A549 (cell line): Measurements from ENCODE around the gene FGF8. TPM values are rescaled to one million over a fixed set of nuclear protein-coding genes. Genes with fewer than 3 reads are reported as not detected.

Experiments
- ATAC-seq, 2 experiments: fragments of 200-7000 bp in 1 of 2; fragments of >200 bp in 1 of 2; cut with Nextera tagmentation in 1 of 2; cut with Tn5 transposase in 1 of 2; 3 replicates each; pipeline versions ENCODE4 v1.8.0 to v1.9.1; 2018 to 2020; ENCODE audit warnings: mild to moderate bottlenecking in 1 of 2, moderate library complexity in 1 of 2
- CTCF ChIA-PET: fragments of 300-600 bp; sonication (Branson Sonifier 250); formaldehyde crosslinking; extraction: SDS; loops from one replicate; lab custom pipeline; 2021; ENCODE audit warnings: antibody characterized with exemption, inconsistent platforms; lab: Yijun Ruan, JAX
- POLR2A ChIA-PET: fragments of 350-600 bp; formaldehyde crosslinking; extraction: SDS; loops from one replicate; lab custom pipeline; 2021; ENCODE audit warnings: antibody characterized with exemption, inconsistent platforms; lab: Yijun Ruan, JAX
- DNase-seq, 2 experiments: peaks; one replicate each; pipeline versions ENCODE4 v3.0.0 to v3.0.0-alpha.2; 2011 to 2016; ENCODE audit warnings: low read depth in 1 of 2, low spot score in 1 of 2
- FAIRE-seq: peaks from 2 replicates; lab custom pipeline; 2011; peaks lifted over from hg19 to GRCh38; lab: Jason Lieb, UNC
- H3K27ac ChIP-seq, 2 experiments: fragments of >200 bp; sonication (Bioruptor Twin); formaldehyde crosslinking; 3 replicates each; pipeline ENCODE4 v1.5.1; 2016 to 2017
- H3K4me1 ChIP-seq: fragments of >200 bp; sonication (Bioruptor Twin); formaldehyde crosslinking; 3 replicates; pipeline ENCODE4 v1.6.1; 2016
- H3K4me2 ChIP-seq: fragments of >200 bp; sonication (Bioruptor Twin); formaldehyde crosslinking; 3 replicates; pipeline ENCODE4 v1.6.1; 2016
- H3K4me3 ChIP-seq: fragments of >200 bp; sonication (Bioruptor Twin); formaldehyde crosslinking; 3 replicates; pipeline ENCODE4 v1.5.1; 2016
- H3K9me3 ChIP-seq: fragments of >200 bp; sonication (Bioruptor Twin); formaldehyde crosslinking; 3 replicates; pipeline ENCODE4 v1.6.1; 2016
- CBX2 ChIP-seq: fragments of 200-600 bp; sonication (generic); IDR thresholded peaks from 2 replicates; pipeline ENCODE4 v1.6.1; 2016; ENCODE audit warnings: low read depth, mild to moderate bottlenecking, borderline replicate concordance
- CHD2 ChIP-seq: fragments of 150-350 bp; IDR thresholded peaks from 2 replicates; pipeline ENCODE4 v1.6.1; 2014; ENCODE audit warnings: low read length; ENCODE audit not compliant: partially characterized antibody
- CTCF ChIP-seq: fragments of >200 bp; sonication (Bioruptor Twin); formaldehyde crosslinking; IDR thresholded peaks from 3 replicates; pipeline ENCODE4 v1.5.1; 2016
- EHF ChIP-seq: fragments of 250-450 bp; sonication (Bioruptor Pico); IDR thresholded peaks from 2 replicates; pipeline ENCODE4 v1.5.0; 2020; ENCODE audit warnings: mild to moderate bottlenecking
- FOXS1 ChIP-seq: fragments of 250-450 bp; sonication (Bioruptor Pico); IDR thresholded peaks from 2 replicates; pipeline ENCODE4 v1.5.0; 2020; ENCODE audit warnings: mild to moderate bottlenecking, moderate library complexity
- HDAC2 ChIP-seq: fragments of 200-600 bp; sonication (generic); IDR thresholded peaks from 2 replicates; pipeline ENCODE4 v1.6.1; 2016
- HEYL ChIP-seq: fragments of 250-450 bp; sonication (Bioruptor Pico); IDR thresholded peaks from 2 replicates; pipeline ENCODE4 v1.8.0; 2021; ENCODE audit warnings: mild to moderate bottlenecking, moderate library complexity
- HMGXB4 ChIP-seq: fragments of 250-450 bp; sonication (Bioruptor Pico); IDR thresholded peaks from 2 replicates; pipeline ENCODE4 v1.5.0; 2021; ENCODE audit warnings: mild to moderate bottlenecking, moderate library complexity, borderline replicate concordance
- HOXA7 ChIP-seq: fragments of 250-450 bp; sonication (Bioruptor Pico); IDR thresholded peaks from 2 replicates; pipeline ENCODE4 v1.5.0; 2020; ENCODE audit warnings: mild to moderate bottlenecking, moderate library complexity
- JUN ChIP-seq, 2 experiments: fragments of >200 bp; sonication (Bioruptor Twin); formaldehyde crosslinking; IDR thresholded peaks; 2 replicates in 1 of 2; 3 replicates in 1 of 2; pipeline ENCODE4 v1.6.1; 2016 to 2017
- MAFK ChIP-seq: fragments of 450-650 bp; IDR thresholded peaks from 2 replicates; pipeline ENCODE4 v1.6.1; 2014; ENCODE audit not compliant: partially characterized antibody
- MAX ChIP-seq: IDR thresholded peaks from 2 replicates; pipeline ENCODE4 v1.6.1; 2012
- MAZ ChIP-seq: fragments of 150-350 bp; IDR thresholded peaks from 2 replicates; pipeline ENCODE4 v1.6.1; 2014; ENCODE audit warnings: antibody characterized with exemption, low read depth, low read length, borderline replicate concordance
- NR3C1 ChIP-seq: fragments of >200 bp; sonication (Bioruptor Twin); formaldehyde crosslinking; IDR thresholded peaks from 3 replicates; pipeline ENCODE4 v1.6.1; 2017
- PBX3 ChIP-seq: IDR thresholded peaks from 2 replicates; pipeline ENCODE4 v1.6.1; 2012
- PHF8 ChIP-seq: fragments of 200-600 bp; sonication (generic); IDR thresholded peaks from 2 replicates; pipeline ENCODE4 v1.6.1; 2016; ENCODE audit warnings: low read depth, mild to moderate bottlenecking, antibody characterized with exemption, moderate library complexity, borderline replicate concordance
- POLR2AphosphoS2 ChIP-seq: conservative IDR thresholded peaks from 2 replicates; pipeline ENCODE4 v1.6.1; 2012; ENCODE audit warnings: low read length, improper control_type of control experiment, inconsistent platforms
- SMC3 ChIP-seq: fragments of >200 bp; sonication (Bioruptor Twin); formaldehyde crosslinking; IDR thresholded peaks from 3 replicates; pipeline ENCODE4 v1.6.1; 2018; ENCODE audit warnings: inconsistent platforms
- SREBF2 ChIP-seq: fragments of 450-650 bp; IDR thresholded peaks from 2 replicates; pipeline ENCODE4 v1.6.1; 2014; ENCODE audit warnings: mild to moderate bottlenecking, moderate library complexity
- ZC3H11A ChIP-seq: fragments of 450-650 bp; IDR thresholded peaks from 2 replicates; pipeline ENCODE4 v1.6.1; 2014; ENCODE audit warnings: antibody characterized with exemption, mild to moderate bottlenecking
- WGBS: methylation state at CpG from one replicate; pipeline ENCODE4 v1.1.6; 2017; ENCODE audit errors: missing lambda C conversion rate; 5-methylcytosine and 5-hydroxymethylcytosine counted together
- polyA plus RNA-seq, 4 experiments: library from polyadenylated mRNA; depleted of rRNA in 3 of 4; stranded (reverse); fragments of >200 nt; fragmentation: RNase III in 1 of 4; extraction: RNeasy Plus Mini Kit Qiagen cat#74134 plus additional on column Dnase treatment in 1 of 4; gene quantifications; 2 replicates in 3 of 4; 3 replicates in 1 of 4; pipeline ENCODE4 v1.2.3, GENCODE V29; 2011 to 2017

FGF8 gene
- polyA plus RNA-seq, 2 of the 4 experiments (the other 2 are of a cell fraction): 0.12 TPM; not detected in 1

- Histone ChIP-seq H3K4me2 (no peak overlapping the region), H3K27ac (no peak overlapping the region), H3K4me3 (no peak overlapping the region), H3K9me3 (no peaks in the 10 kb centered on the region), H3K4me1 (no peaks in the 10 kb centered on the region)
- TF ChIP-seq HOXA7 (CRISPR knock-in tag) (no peak), MAX (no peak)
- ChIA-PET CTCF (interaction anchor here (0.7 to 4.7 kb wide), 5 partner anchors 13 to 545 kb away, joined by 3 to 26 read pairs (median 3); no protein-coding TSS in a partner anchor), POLR2A (no interaction called here)
- WGBS: 75% methylated on average over 7 of the region's 12 CpGs
- FAIRE-seq (no peak), DNase-seq (no peak), ATAC-seq (no peak)
Measured at GRCh38 chr10:101759309-101760247, 16.3 kb downstream of the FGF8 start.

- POLR2A ChIA-PET: interaction anchor here (1.3 kb wide), 1 partner anchor 60 kb away, joined by 4 read pairs; the partner anchor contains the start of gene OGA
- 38% methylated on average over 2 of the region's 2 CpGs for WGBS
- DNase-seq: no peak
Measured at GRCh38 chr10:101758858-101759257, 17.1 kb downstream of the FGF8 start.

More at GRCh38 chr10:101758858-101759257, 17.1 kb downstream of the FGF8 start:
- no peak for TF ChIP-seq SMC3
- no peak for TF ChIP-seq SREBF2
- no peak for TF ChIP-seq HMGXB4
- TF ChIP-seq MAFK: no peak
- no peak for TF ChIP-seq CHD2
- no peak for TF ChIP-seq JUN (IDR thresholded peaks at IDR 0.05)
- no peak for TF ChIP-seq MAZ
- TF ChIP-seq PBX3: no peak
- TF ChIP-seq CTCF: no peak
- TF ChIP-seq NR3C1: no peak
- TF ChIP-seq ZC3H11A: no peak
- no peak for TF ChIP-seq HDAC2
- TF ChIP-seq FOXS1 (CRISPR knock-in tag): no peak
- no peak for TF ChIP-seq EHF (CRISPR knock-in tag)
- TF ChIP-seq CBX2: no peak
- no peak for TF ChIP-seq PHF8
- TF ChIP-seq HEYL (CRISPR knock-in tag): no peak
- no peak for TF ChIP-seq POLR2AphosphoS2
- no peak overlapping the region for H3K4me3 ChIP-seq
- no peaks in the 10 kb centered on the region for H3K4me1 ChIP-seq
- no peak overlapping the region for H3K4me2 ChIP-seq
- FAIRE-seq (no peak), ATAC-seq (no peak)
- CTCF ChIA-PET: interaction anchor here (0.8 to 4.7 kb wide), 5 partner anchors 20 to 545 kb away, joined by 3 to 26 read pairs (median 3); no protein-coding TSS in a partner anchor
- H3K9me3 ChIP-seq: no peaks in the 10 kb centered on the region
- H3K27ac ChIP-seq: no peak overlapping the region
